ENCODE data around the gene SKI. TPM values are rescaled to one million over a fixed set of nuclear protein-coding genes. Genes with fewer than 3 reads are reported as not detected.

Gene SKI
- total and polyA plus RNA-seq, 10 of the 15 experiments (the other 5 are each of a cell fraction or from before 2014, with no cell fraction given) = 0.03 to 14.9 (median 0.96) TPM

DNA sequence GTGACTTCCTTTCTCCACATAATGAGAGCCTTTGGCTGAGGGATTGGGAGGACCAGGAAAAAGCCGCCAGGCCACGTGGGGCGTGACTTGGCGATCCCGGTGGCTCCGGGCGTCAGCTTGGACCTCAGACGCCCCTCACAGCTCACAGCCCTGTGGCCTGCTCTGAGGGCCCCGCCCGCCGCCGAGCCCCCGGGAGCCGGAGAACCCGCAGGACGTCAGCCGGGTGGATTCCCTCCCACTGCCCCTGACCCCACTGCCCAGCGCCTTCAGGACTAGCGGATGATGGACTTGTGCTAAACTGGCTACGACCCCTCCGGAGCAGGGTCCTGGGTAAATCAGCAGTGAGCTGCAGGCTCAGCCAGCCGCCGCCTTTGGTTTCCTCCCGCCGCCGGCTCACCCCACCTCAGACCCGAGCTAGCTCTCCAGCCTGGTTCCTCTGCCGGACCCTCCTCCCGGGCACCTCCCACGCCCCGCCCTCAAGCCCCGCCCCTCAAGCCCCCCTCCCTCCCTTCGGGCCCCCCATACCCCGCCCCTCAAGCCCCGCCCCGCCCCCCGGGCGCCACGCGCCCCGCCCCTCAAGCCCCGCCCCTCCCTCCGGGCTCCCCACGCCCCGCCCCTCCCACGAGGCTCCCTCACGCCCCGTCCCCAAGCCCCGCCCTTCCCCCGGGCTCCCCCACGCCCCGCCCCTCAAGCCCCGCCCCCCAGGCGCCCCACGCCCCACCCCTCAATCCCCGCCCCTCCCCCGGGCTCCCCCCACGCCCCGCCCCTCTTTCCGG is 23.5 kb upstream of the SKI start:
- TF ChIP-seq SRF (IDR thresholded peaks at IDR 0.05; ENCODE audit: low read depth in 2 of 2, low read length in 2 of 2) = 0 out of 4 replicates have a peak, but pooled peaks of 1 of the 2 experiments have one; percentile 16
- no peak for TF ChIP-seq TCF3 (IDR thresholded peaks at IDR 0.05; ENCODE audit: borderline replicate concordance, insufficient read depth, low read depth, low read length)
- FAIRE-seq = no peak
- H4K20me1 ChIP-seq (ENCODE audit: control insufficient read depth, insufficient read depth) = no peaks in the 10 kb centered on the region
- ChIA-PET SMC1A (ENCODE audit: uncharacterized antibody, unreplicated experiment) (no interaction called here), RAD21 (ENCODE audit: unreplicated experiment) (interaction anchor here (0.7 to 2.8 kb wide), 3 partner anchors 10 to 107 kb away, joined by 3 to 14 read pairs (median 4); partner anchors contain the start of gene FAAP20), POLR2A (interaction anchor here (2.0 kb wide), 1 partner anchor 9 kb away, joined by 9 read pairs; the partner anchor contains the start of gene FAAP20), CTCF (interaction anchor here (0.6 kb wide), 1 partner anchor 10 kb away, joined by 3 read pairs; the partner anchor contains the start of gene FAAP20)
- no peak overlapping the region for H3K27ac ChIP-seq (ENCODE audit: control insufficient read depth, insufficient read depth)
- peak overlapping the region; percentile 64; the same call in 1 of the 2 replicates for H3K4me3 ChIP-seq
- H3K9ac ChIP-seq (ENCODE audit: control insufficient read depth, insufficient read depth, low read length) = no peak overlapping the region
- in situ Hi-C loops (cut with MboI) = loop anchor here (10.0 kb wide), 1 partner anchor 320 kb away; the partner anchor contains the start of gene PANK4
- 1% methylated on average over 24 of the region's 60 CpGs for WGBS (ENCODE audit: insufficient coverage, insufficient replicate concordance, low lambda C conversion rate, missing lambda C conversion rate)
- no peaks in the 10 kb centered on the region for H3K79me2 ChIP-seq (ENCODE audit: control insufficient read depth, insufficient read depth, low read length)
- intact Hi-C loops (cut with micrococcal nuclease; ENCODE audit: unreplicated experiment) = no loop called here
- no peaks in the 10 kb centered on the region for H3K9me3 ChIP-seq (replicated peaks; ENCODE audit: control insufficient read depth, insufficient read depth, low read length)
- no peak for DNase-seq (ENCODE audit: low read depth, low spot score)
- H3K27me3 ChIP-seq (replicated peaks in 1 of 2; ENCODE audit: control insufficient read depth in 2 of 2, insufficient read depth in 2 of 2, low read length in 1 of 2) = no peaks in the 10 kb centered on the region; a peak in 1 of 4 replicates
- ATAC-seq = peak; percentile 76
- BruUV-seq (replicated peaks) = no TSS peak
- peak overlapping the region; percentile 44; the same call in 1 of the 2 replicates for H2AFZ ChIP-seq (ENCODE audit: control insufficient read depth, low read depth, low read length)
- H3K4me2 ChIP-seq (ENCODE audit: control insufficient read depth, insufficient read depth) = peak overlapping the region; percentile 92
- no peaks in the 10 kb centered on the region for H3K36me3 ChIP-seq (ENCODE audit: control insufficient read depth in 2 of 2, insufficient read depth in 2 of 2, low read length in 1 of 2)
- H3K4me1 ChIP-seq (ENCODE audit: control insufficient read depth, insufficient read depth, low read length) = peaks cover 4% of the 10 kb centered on the region

DNA sequence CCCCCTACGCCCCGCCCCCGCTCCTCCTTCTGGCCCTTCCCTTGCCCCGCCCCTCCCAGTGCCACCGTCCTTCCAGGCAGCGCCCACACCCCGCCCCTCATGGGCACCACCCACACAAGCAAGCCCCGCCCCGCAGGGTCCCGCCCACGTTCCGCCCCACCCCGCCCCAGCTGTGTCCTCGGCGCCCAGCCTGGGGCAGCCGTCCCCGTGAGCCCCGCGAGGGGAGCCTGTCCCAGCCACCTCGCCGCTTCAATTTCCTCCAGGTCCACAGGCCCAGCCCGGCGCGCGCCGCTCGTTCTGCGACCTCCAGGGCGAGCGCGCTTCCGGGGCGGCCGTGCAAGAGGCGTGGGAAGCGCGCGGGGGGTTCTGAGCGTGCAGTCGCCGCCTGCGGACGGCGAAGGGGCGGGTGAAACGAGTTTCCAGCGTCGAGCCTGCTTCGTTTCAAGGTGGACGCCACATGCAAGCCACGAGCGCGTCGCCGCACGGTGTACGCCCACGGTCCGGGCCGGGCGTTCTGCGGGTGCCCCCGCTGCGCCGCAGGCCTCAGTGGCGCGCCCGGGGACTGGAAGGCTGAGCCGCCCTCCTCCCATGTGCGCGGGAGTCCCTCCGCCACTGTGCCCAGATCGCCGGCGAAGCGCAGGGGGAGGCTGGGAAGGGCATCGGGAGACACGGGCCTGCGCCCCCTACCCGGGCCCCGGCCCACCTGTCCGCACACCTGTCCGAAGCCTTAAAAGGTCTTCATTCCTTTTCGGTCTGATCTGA is 22.7 kb upstream of the SKI start:
- ChIA-PET POLR2A (interaction anchor here (2.0 kb wide), 1 partner anchor 10 kb away, joined by 9 read pairs; the partner anchor contains the start of gene FAAP20), CTCF (interaction anchor here (0.6 kb wide), 1 partner anchor 11 kb away, joined by 3 read pairs; the partner anchor contains the start of gene FAAP20)
- peak in 1 of 2 experiments; percentile 59; a peak in 2 of 4 replicates for TF ChIP-seq BHLHE40 (IDR thresholded peaks at IDR 0.05; ENCODE audit: borderline replicate concordance in 1 of 2, low read depth in 2 of 2, low read length in 1 of 2)
- TF ChIP-seq PML (IDR thresholded peaks at IDR 0.05; ENCODE audit: low read length) = no peak
- TF ChIP-seq KLF5 (IDR thresholded peaks at IDR 0.05; ENCODE audit: partially characterized antibody) = no peak
- 0 out of 2 replicates have a peak, but pooled peaks have one; percentile 60 for TF ChIP-seq LARP7 (IDR thresholded peaks at IDR 0.05)
- TF ChIP-seq ZNF207 (IDR thresholded peaks at IDR 0.05; ENCODE audit: borderline replicate concordance) = 0 out of 2 replicates have a peak, but pooled peaks have one; percentile 45
- peak; percentile 43; the same call in 1 of the 2 replicates for TF ChIP-seq RB1 (IDR thresholded peaks at IDR 0.05; ENCODE audit: borderline replicate concordance)
- peak in 1 of 2 experiments; percentile 66; a peak in 1 of 3 replicates for TF ChIP-seq EGR1 (IDR thresholded peaks at IDR 0.05; ENCODE audit: borderline replicate concordance in 1 of 2, low read depth in 2 of 2, low read length in 2 of 2)
- TF ChIP-seq, protein P1, sequence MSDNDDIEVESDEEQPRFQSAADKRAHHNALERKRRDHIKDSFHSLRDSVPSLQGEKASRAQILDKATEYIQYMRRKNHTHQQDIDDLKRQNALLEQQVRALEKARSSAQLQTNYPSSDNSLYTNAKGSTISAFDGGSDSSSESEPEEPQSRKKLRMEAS (IDR thresholded peaks at IDR 0.05; ENCODE audit: low read depth, low read length) = peak; percentile 38; the same call in 1 of the 2 replicates
- TF ChIP-seq GATAD2B (conservative IDR thresholded peaks at IDR 0.05; ENCODE audit: low read depth) = peak; percentile 78

More for the DNA sequence above, 22.7 kb upstream of the SKI start:
- H3K79me2 ChIP-seq (ENCODE audit: control insufficient read depth, insufficient read depth, low read length) = no peaks in the 10 kb centered on the region
- in situ Hi-C loops (cut with MboI) = loop anchor here (10.0 kb wide), 1 partner anchor 319 kb away; the partner anchor contains the start of gene PANK4
- no TSS peak for BruUV-seq (replicated peaks)
- H3K4me1 ChIP-seq (ENCODE audit: control insufficient read depth, insufficient read depth, low read length) = peaks cover 4% of the 10 kb centered on the region
- H3K9ac ChIP-seq (ENCODE audit: control insufficient read depth, insufficient read depth, low read length) = no peak overlapping the region; the same call in 1 of the 2 replicates
- no peaks in the 10 kb centered on the region for H3K36me3 ChIP-seq (ENCODE audit: control insufficient read depth in 2 of 2, insufficient read depth in 2 of 2, low read length in 1 of 2)
- H3K4me3 ChIP-seq = peak overlapping the region; percentile 64; the same call in 1 of the 2 replicates
- H2AFZ ChIP-seq (ENCODE audit: control insufficient read depth, low read depth, low read length) = peak overlapping the region; percentile 84
- no peaks in the 10 kb centered on the region; a peak in 1 of 4 replicates for H3K27me3 ChIP-seq (replicated peaks in 1 of 2; ENCODE audit: control insufficient read depth in 2 of 2, insufficient read depth in 2 of 2, low read length in 1 of 2)
- H4K20me1 ChIP-seq (ENCODE audit: control insufficient read depth, insufficient read depth) = no peaks in the 10 kb centered on the region
- no peaks in the 10 kb centered on the region for H3K9me3 ChIP-seq (replicated peaks; ENCODE audit: control insufficient read depth, insufficient read depth, low read length)
- H3K27ac ChIP-seq (ENCODE audit: control insufficient read depth, insufficient read depth) = no peak overlapping the region
- ATAC-seq (peak; percentile 90), FAIRE-seq (no peak), DNase-seq (ENCODE audit: low read depth, low spot score) (peak; percentile 33)
- 37% methylated on average over 65 of the region's 84 CpGs for WGBS (ENCODE audit: insufficient coverage, insufficient replicate concordance, low lambda C conversion rate, missing lambda C conversion rate)
- intact Hi-C loops (cut with micrococcal nuclease; ENCODE audit: unreplicated experiment) = no loop called here
- H3K4me2 ChIP-seq (ENCODE audit: control insufficient read depth, insufficient read depth) = peak overlapping the region; percentile 74
- RAD21 ChIA-PET (ENCODE audit: unreplicated experiment) = interaction anchor here (1.5 to 2.8 kb wide), 2 partner anchors 10 to 29 kb away, joined by 4 to 14 read pairs; partner anchors contain the start of gene FAAP20
- SMC1A ChIA-PET (ENCODE audit: uncharacterized antibody, unreplicated experiment) = no interaction called here
